ENCODE data around the gene SDF2. TPM values are rescaled to one million over a fixed set of nuclear protein-coding genes. Genes with fewer than 3 reads are reported as not detected.

Gene SDF2
- total and polyA plus RNA-seq, 9 of the 15 experiments (the other 6 are each of a cell fraction or from before 2014, with no cell fraction given) = 41.2 to 132 (median 65.6) TPM

DNA sequence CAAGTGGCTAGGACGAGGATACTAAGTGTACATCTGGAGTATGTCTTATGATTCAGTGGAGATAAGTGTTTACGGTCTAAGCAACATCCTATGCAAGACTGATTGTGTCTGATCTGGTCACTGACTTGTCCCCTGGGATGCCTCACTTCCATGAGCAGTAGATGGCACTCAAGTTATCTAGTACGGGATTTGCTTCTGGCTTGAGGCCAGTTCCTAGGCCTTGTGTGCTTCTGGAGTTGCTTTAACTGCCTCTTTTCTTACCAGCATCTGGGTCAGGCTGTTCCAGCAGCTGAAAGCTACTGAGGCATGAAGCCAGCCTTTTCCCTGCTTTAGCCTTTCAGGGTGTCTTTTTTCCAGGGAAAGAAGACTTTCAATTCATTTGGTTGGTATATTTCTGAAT is 23.3 kb upstream of the SDF2 start:
- no peaks in the 10 kb centered on the region for H3K4me1 ChIP-seq (replicated peaks in 1 of 2; ENCODE audit: control insufficient read depth in 2 of 2, insufficient read depth in 2 of 2, low read length in 2 of 2)
- H3K4me3 ChIP-seq = no peak overlapping the region
- no TSS peak for BruUV-seq (replicated peaks)
- H3K36me3 ChIP-seq (ENCODE audit: control insufficient read depth, insufficient read depth, low read length) = peaks cover 95% of the 10 kb centered on the region
- no peak overlapping the region for H3K27ac ChIP-seq (ENCODE audit: extremely low read depth, low read depth, low read length)
- in situ Hi-C loops (cut with MboI) = no loop called here
- H4K20me1 ChIP-seq (replicated peaks; ENCODE audit: control insufficient read depth, insufficient read depth, low read length) = no peaks in the 10 kb centered on the region
- H3K79me2 ChIP-seq (ENCODE audit: control insufficient read depth, insufficient read depth, low read length) = no peaks in the 10 kb centered on the region
- FAIRE-seq (peak; percentile 81), ATAC-seq (peak; percentile 54; the same call in 2 of the 3 replicates), DNase-seq (ENCODE audit: extremely low read depth in 1 of 4, low spot score in 3 of 4) (peak in 2 of 4 experiments; percentile 44 to 61)
- H3K9me3 ChIP-seq (replicated peaks; ENCODE audit: control insufficient read depth, insufficient read depth, low read depth, low read length) = no peaks in the 10 kb centered on the region
- H3K4me2 ChIP-seq (ENCODE audit: insufficient read depth, low read length) = no peak overlapping the region
- intact Hi-C loops (cut with micrococcal nuclease) = no loop called here
- no peaks in the 10 kb centered on the region for H3K9me1 ChIP-seq (ENCODE audit: control insufficient read depth, insufficient read depth, low read length)
- H2AFZ ChIP-seq (ENCODE audit: low read depth, low read length) = no peak overlapping the region
- ChIA-PET CTCF (ENCODE audit: low intra/inter-chr PET ratio) (interaction anchor here (0.7 kb wide), 1 partner anchor 432 kb away, joined by 4 read pairs; no protein-coding TSS in a partner anchor), POLR2A (no interaction called here)
- WGBS (ENCODE audit: insufficient coverage, low coverage, missing lambda C conversion rate) = 55% methylated on average over 3 of the region's 3 CpGs
- no peaks in the 10 kb centered on the region for H3K27me3 ChIP-seq (ENCODE audit: control insufficient read depth in 2 of 2, insufficient read depth in 2 of 2, low read length in 2 of 2)
- H3K9ac ChIP-seq (ENCODE audit: insufficient read depth in 1 of 2, low read depth in 2 of 2, low read length in 2 of 2) = no peak overlapping the region
- TF ChIP-seq SMAD4 (CRISPR knock-in tag; conservative IDR thresholded peaks at IDR 0.05) (no peak), NFATC3 (IDR thresholded peaks at IDR 0.05) (no peak), RBM25 (IDR thresholded peaks at IDR 0.05; ENCODE audit: low read depth, low read length, severe bottlenecking) (no peak), SMAD2 (IDR thresholded peaks at IDR 0.05; ENCODE audit: low read depth, low read length) (no peak), SMC3 (conservative IDR thresholded peaks at IDR 0.05; ENCODE audit: insufficient read depth, low read depth, low read length) (0 out of 2 replicates have a peak, but pooled peaks have one; percentile 13), TCF7L2 (IDR thresholded peaks at IDR 0.05; ENCODE audit: low read depth, low read length) (no peak), ZNF12 (CRISPR knock-in tag; IDR thresholded peaks at IDR 0.05) (no peak), TAF15 (IDR thresholded peaks at IDR 0.05; ENCODE audit: low read depth, low read length) (no peak), ZFX (CRISPR knock-in tag; IDR thresholded peaks at IDR 0.05) (0 out of 2 replicates have a peak, but pooled peaks have one; percentile 15), WHSC1 (IDR thresholded peaks at IDR 0.05; ENCODE audit: low read length) (no peak), NFIC (IDR thresholded peaks at IDR 0.05) (peak; percentile 97), PHF20 (IDR thresholded peaks at IDR 0.05; ENCODE audit: partially characterized antibody) (no peak), CREB1 (IDR thresholded peaks at IDR 0.05) (no peak), CREB1 (CRISPR knock-in tag; IDR thresholded peaks at IDR 0.05) (no peak), FOS (IDR thresholded peaks at IDR 0.05; ENCODE audit: extremely low read depth, insufficient read length) (no peak), RAD51 (IDR thresholded peaks at IDR 0.05; ENCODE audit: borderline replicate concordance, low read depth) (no peak), ZC3H8 (IDR thresholded peaks at IDR 0.05) (no peak), ZNF644 (tag; IDR thresholded peaks at IDR 0.05; ENCODE audit: low read depth) (no peak), POLR3G (IDR thresholded peaks at IDR 0.05; ENCODE audit: extremely low read depth, insufficient read length, insufficient replicate concordance) (no peak), MAZ (CRISPR knock-in tag; conservative IDR thresholded peaks at IDR 0.05 in 1 of 2, IDR thresholded peaks at IDR 0.05 in 1 of 2) (no peak)
- TF ChIP-seq, protein P1, sequence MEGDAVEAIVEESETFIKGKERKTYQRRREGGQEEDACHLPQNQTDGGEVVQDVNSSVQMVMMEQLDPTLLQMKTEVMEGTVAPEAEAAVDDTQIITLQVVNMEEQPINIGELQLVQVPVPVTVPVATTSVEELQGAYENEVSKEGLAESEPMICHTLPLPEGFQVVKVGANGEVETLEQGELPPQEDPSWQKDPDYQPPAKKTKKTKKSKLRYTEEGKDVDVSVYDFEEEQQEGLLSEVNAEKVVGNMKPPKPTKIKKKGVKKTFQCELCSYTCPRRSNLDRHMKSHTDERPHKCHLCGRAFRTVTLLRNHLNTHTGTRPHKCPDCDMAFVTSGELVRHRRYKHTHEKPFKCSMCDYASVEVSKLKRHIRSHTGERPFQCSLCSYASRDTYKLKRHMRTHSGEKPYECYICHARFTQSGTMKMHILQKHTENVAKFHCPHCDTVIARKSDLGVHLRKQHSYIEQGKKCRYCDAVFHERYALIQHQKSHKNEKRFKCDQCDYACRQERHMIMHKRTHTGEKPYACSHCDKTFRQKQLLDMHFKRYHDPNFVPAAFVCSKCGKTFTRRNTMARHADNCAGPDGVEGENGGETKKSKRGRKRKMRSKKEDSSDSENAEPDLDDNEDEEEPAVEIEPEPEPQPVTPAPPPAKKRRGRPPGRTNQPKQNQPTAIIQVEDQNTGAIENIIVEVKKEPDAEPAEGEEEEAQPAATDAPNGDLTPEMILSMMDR (IDR thresholded peaks at IDR 0.05 in 2 of 3, conservative IDR thresholded peaks at IDR 0.05 in 1 of 3; ENCODE audit: insufficient read depth in 2 of 3, low read depth in 1 of 3, low read length in 3 of 3) = peak; percentile 15 to 56 (median 35); a peak in 3 of 6 replicates
- TF ChIP-seq, protein P2, sequence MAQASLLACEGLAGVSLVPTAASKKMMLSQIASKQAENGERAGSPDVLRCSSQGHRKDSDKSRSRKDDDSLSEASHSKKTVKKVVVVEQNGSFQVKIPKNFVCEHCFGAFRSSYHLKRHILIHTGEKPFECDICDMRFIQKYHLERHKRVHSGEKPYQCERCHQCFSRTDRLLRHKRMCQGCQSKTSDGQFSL (CRISPR knock-in tag; IDR thresholded peaks at IDR 0.05) = no peak
- TF ChIP-seq, protein P2 (tag; IDR thresholded peaks at IDR 0.05) = no peak
